ENCODE results near the gene PKIG.
"Not testable (repeated sequence)": the region's sequence is repeated elsewhere in the genome, so short reads cannot be mapped to it uniquely, and the experiment has no call there.

PKIG gene

GRCh38 chr20:44549123-44549522 lies 33.3 kb upstream of the PKIG start:
- ChIA-PET POLR2A (no interaction called here), CTCF (interaction anchor here (0.7 to 1.1 kb wide), 3 partner anchors 8 to 89 kb away, joined by 3 to 5 read pairs (median 5); no protein-coding TSS in a partner anchor)
- DNase-seq (ENCODE audit: extremely low spot score): no peak
- TF ChIP-seq TARDBP (IDR thresholded peaks at IDR 0.05) (no peak), NFRKB (IDR thresholded peaks at IDR 0.05) (no peak), SP1 (IDR thresholded peaks at IDR 0.05) (no peak), HDGF (IDR thresholded peaks at IDR 0.05; ENCODE audit: borderline replicate concordance) (no peak)

DNA sequence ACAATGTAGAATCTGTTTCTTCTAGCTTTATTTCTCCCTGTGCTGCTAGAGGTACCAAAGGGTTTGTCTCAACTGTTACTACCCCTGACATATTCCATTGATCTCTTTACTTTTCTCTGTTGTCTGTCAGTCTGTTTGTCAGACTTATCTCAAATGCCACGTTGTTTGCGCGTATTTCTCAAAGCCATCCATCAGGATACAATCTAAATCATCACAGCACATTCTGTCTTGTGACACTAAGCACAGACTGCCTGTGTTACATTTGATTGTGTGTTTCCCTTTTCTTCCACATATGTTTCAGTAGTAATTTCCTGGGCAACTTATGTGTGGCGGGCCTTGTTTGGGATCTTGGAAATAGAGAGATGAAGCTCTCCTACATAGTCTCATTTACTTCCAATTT lies 30.3 kb upstream of the PKIG start:
- ChIA-PET POLR2A (interaction anchor here (1.3 to 2.3 kb wide), 2 partner anchors 24 to 30 kb away, joined by 3 to 7 read pairs; partner anchors contain the start of gene SERINC3), CTCF (no interaction called here)
- DNase-seq (ENCODE audit: extremely low spot score): no peak

DNA sequence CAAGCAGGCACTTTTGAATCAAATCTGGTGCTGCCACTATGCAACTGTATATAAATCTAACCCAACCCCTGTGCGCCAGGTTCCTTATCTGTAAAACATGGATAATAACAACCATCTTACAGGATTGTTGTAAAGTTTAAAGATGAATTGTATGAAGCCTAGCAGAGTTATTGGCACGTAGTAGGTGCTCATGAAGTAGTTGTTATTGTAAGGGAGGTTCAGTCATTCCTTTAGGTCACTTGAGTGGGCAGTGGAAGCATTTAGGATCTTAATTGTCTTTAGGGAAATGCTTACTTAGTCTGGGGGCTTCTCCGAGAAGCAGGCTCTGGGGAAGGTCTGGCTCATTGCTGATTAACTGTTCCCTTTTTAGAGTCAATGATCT lies 29.8 kb upstream of the PKIG start:
- TF ChIP-seq, protein P1, sequence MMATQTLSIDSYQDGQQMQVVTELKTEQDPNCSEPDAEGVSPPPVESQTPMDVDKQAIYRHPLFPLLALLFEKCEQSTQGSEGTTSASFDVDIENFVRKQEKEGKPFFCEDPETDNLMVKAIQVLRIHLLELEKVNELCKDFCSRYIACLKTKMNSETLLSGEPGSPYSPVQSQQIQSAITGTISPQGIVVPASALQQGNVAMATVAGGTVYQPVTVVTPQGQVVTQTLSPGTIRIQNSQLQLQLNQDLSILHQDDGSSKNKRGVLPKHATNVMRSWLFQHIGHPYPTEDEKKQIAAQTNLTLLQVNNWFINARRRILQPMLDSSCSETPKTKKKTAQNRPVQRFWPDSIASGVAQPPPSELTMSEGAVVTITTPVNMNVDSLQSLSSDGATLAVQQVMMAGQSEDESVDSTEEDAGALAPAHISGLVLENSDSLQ (IDR thresholded peaks at IDR 0.05): no peak
- no peak for TF ChIP-seq ELF4 (IDR thresholded peaks at IDR 0.05)
- no peak for TF ChIP-seq TARDBP (IDR thresholded peaks at IDR 0.05)
- TF ChIP-seq ARNT (IDR thresholded peaks at IDR 0.05): no peak
- TF ChIP-seq ZNF384 (IDR thresholded peaks at IDR 0.05): no peak
- TF ChIP-seq LEF1 (IDR thresholded peaks at IDR 0.05; ENCODE audit: borderline replicate concordance): no peak
- TF ChIP-seq FOXK2 (IDR thresholded peaks at IDR 0.05): no peak
- TF ChIP-seq FOXM1 (IDR thresholded peaks at IDR 0.05; ENCODE audit: borderline replicate concordance): no peak
- no peak for TF ChIP-seq BHLHE40 (IDR thresholded peaks at IDR 0.05; ENCODE audit: borderline replicate concordance)
- no peak for TF ChIP-seq L3MBTL2 (conservative IDR thresholded peaks at IDR 0.05)
- POLR2A ChIA-PET: interaction anchor here (1.3 to 2.3 kb wide), 3 partner anchors 21 to 31 kb away, joined by 3 to 7 read pairs (median 3); partner anchors contain the start of gene SERINC3
- DNase-seq (ENCODE audit: extremely low spot score): no peak
- CTCF ChIA-PET: no interaction called here

More for the DNA sequence above, 30.3 kb upstream of the PKIG start:
- TF ChIP-seq BHLHE40 (IDR thresholded peaks at IDR 0.05; ENCODE audit: borderline replicate concordance) (no peak), LEF1 (IDR thresholded peaks at IDR 0.05; ENCODE audit: borderline replicate concordance) (no peak), SUZ12 (IDR thresholded peaks at IDR 0.05) (no peak)

DNA sequence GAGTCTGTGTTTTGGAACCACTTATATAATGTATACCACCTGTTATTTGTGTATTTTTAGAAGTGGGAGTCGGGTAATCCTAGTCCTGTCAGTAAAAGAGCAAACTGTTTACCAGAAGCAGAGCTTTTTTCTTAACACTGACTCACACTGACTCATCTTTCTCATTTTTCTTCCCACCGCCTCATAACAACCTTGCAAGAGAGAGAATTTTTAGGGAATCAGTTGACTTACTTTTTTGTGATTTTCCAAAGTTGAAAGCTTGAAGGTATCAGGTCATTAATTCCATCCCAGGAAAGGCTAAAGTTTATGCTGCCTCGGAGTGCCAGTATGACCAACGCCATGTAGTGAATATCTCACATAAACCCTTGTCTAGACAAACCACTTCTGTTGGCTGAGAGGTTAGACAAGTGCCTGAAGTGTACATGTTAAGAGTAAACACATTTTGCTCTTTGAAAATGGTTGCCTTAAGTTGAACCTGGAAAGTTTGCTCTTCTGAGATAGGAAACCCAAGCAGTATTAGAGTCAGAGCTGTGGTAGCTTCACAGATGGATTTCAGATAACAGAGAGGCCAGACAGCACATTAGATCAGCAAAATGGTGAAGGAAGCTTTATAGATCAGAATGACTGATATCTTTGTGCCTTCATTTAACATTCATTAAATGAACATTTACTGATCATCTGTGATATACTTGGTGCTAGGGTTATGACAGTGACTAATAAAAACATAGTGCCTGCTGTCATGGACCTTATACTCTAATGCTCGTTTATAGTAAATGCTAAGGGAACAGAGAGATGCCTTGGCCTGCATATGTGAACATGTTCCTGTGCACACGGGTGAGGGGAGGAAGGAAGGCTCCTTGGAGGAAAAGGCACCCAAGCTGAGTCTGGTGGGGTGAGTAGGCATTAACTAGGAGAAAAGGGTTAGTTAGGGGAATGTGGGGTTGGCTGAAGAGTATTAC lies 29.1 kb upstream of the PKIG start:
- DNase-seq (ENCODE audit: extremely low spot score): no peak
- POLR2A ChIA-PET: interaction anchor here (1.4 to 2.3 kb wide), 2 partner anchors 22 to 31 kb away, joined by 3 to 7 read pairs; partner anchors contain the start of gene SERINC3
- CTCF ChIA-PET: interaction anchor here (0.6 to 0.7 kb wide), 2 partner anchors 11 to 530 kb away, joined by 3 read pairs; no protein-coding TSS in a partner anchor
- TF ChIP-seq TARDBP (IDR thresholded peaks at IDR 0.05) (no peak), SP1 (IDR thresholded peaks at IDR 0.05) (no peak), ZNF384 (IDR thresholded peaks at IDR 0.05) (no peak), BHLHE40 (IDR thresholded peaks at IDR 0.05; ENCODE audit: borderline replicate concordance) (no peak), ARNT (IDR thresholded peaks at IDR 0.05) (no peak), FOXK2 (IDR thresholded peaks at IDR 0.05) (no peak), ELF4 (IDR thresholded peaks at IDR 0.05) (no peak), LEF1 (IDR thresholded peaks at IDR 0.05; ENCODE audit: borderline replicate concordance) (no peak), HDGF (IDR thresholded peaks at IDR 0.05; ENCODE audit: borderline replicate concordance) (no peak)
- TF ChIP-seq, protein P1 (IDR thresholded peaks at IDR 0.05): no peak

- no peak for DNase-seq (ENCODE audit: extremely low spot score)
- ChIA-PET POLR2A (no interaction called here), CTCF (no interaction called here)
Observed at GRCh38 chr20:44559302-44559701, 23.1 kb upstream of the PKIG start.

DNA sequence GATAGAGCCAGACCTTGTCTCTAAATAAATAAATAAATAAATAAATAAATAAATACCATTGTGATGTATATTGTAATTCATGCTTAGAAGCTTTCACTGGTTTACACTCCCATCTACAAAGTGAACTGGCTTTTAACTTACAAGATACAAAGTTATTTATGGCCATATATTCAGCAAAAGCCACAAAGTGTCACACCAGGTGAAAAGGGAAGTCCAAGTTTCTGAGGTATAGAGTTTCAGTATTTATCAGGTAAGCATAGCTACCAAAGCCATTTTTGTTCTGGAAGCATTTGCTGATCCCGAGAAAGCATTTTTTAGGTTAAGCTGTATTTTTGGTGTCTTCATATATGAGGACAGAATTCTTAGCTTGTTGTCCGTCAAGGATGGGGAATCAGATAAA lies 22.1 kb upstream of the PKIG start:
- ChIA-PET POLR2A (interaction anchor here (1.0 kb wide), 1 partner anchor 39 kb away, joined by 4 read pairs; the partner anchor contains the start of gene SERINC3), CTCF (interaction anchor here (1.0 kb wide), 1 partner anchor 11 kb away, joined by 5 read pairs; no protein-coding TSS in a partner anchor)
- TF ChIP-seq BHLHE40 (IDR thresholded peaks at IDR 0.05; ENCODE audit: borderline replicate concordance) (no peak), ELF4 (IDR thresholded peaks at IDR 0.05) (no peak), SP1 (IDR thresholded peaks at IDR 0.05) (no peak), TARDBP (IDR thresholded peaks at IDR 0.05) (no peak), FOXA1 (IDR thresholded peaks at IDR 0.05) (no peak), ARNT (IDR thresholded peaks at IDR 0.05) (no peak), CTBP1 (IDR thresholded peaks at IDR 0.05; ENCODE audit: borderline replicate concordance) (no peak), NFRKB (IDR thresholded peaks at IDR 0.05) (no peak), LEF1 (IDR thresholded peaks at IDR 0.05; ENCODE audit: borderline replicate concordance) (no peak), FOXM1 (IDR thresholded peaks at IDR 0.05; ENCODE audit: borderline replicate concordance) (no peak), SUZ12 (IDR thresholded peaks at IDR 0.05) (no peak), HDGF (IDR thresholded peaks at IDR 0.05; ENCODE audit: borderline replicate concordance) (no peak)
- TF ChIP-seq, protein P1 (IDR thresholded peaks at IDR 0.05): no peak
- DNase-seq (ENCODE audit: extremely low spot score): no peak

More at GRCh38 chr20:44559302-44559701, 23.1 kb upstream of the PKIG start:
- TF ChIP-seq FOXM1 (IDR thresholded peaks at IDR 0.05; ENCODE audit: borderline replicate concordance) (no peak), BHLHE40 (IDR thresholded peaks at IDR 0.05; ENCODE audit: borderline replicate concordance) (no peak), ARNT (IDR thresholded peaks at IDR 0.05) (no peak), L3MBTL2 (conservative IDR thresholded peaks at IDR 0.05) (no peak), SP1 (IDR thresholded peaks at IDR 0.05) (no peak), NFRKB (IDR thresholded peaks at IDR 0.05) (no peak), FOXA1 (IDR thresholded peaks at IDR 0.05) (no peak), FOXK2 (IDR thresholded peaks at IDR 0.05) (no peak), ZNF384 (IDR thresholded peaks at IDR 0.05) (no peak), CTBP1 (IDR thresholded peaks at IDR 0.05; ENCODE audit: borderline replicate concordance) (no peak), LEF1 (IDR thresholded peaks at IDR 0.05; ENCODE audit: borderline replicate concordance) (no peak)

GRCh38 chr20:44560818-44561217 lies 21.6 kb upstream of the PKIG start:
- ChIA-PET CTCF (interaction anchor here (1.0 kb wide), 1 partner anchor 12 kb away, joined by 5 read pairs; no protein-coding TSS in a partner anchor), POLR2A (interaction anchor here (1.0 kb wide), 1 partner anchor 39 kb away, joined by 4 read pairs; the partner anchor contains the start of gene SERINC3)
- DNase-seq (ENCODE audit: extremely low spot score): not testable (repeated sequence)

All from HEK293T (cell line).